Measurements from ENCODE around the gene DTX1. TPM values are rescaled to one million over a fixed set of nuclear protein-coding genes. Genes with fewer than 3 reads are reported as not detected.

Gene DTX1
- total and polyA plus RNA-seq, 2 of the 8 experiments (the other 6 are each of a cell fraction or from before 2014, with no cell fraction given), result 4.7 to 6.9 TPM

DNA sequence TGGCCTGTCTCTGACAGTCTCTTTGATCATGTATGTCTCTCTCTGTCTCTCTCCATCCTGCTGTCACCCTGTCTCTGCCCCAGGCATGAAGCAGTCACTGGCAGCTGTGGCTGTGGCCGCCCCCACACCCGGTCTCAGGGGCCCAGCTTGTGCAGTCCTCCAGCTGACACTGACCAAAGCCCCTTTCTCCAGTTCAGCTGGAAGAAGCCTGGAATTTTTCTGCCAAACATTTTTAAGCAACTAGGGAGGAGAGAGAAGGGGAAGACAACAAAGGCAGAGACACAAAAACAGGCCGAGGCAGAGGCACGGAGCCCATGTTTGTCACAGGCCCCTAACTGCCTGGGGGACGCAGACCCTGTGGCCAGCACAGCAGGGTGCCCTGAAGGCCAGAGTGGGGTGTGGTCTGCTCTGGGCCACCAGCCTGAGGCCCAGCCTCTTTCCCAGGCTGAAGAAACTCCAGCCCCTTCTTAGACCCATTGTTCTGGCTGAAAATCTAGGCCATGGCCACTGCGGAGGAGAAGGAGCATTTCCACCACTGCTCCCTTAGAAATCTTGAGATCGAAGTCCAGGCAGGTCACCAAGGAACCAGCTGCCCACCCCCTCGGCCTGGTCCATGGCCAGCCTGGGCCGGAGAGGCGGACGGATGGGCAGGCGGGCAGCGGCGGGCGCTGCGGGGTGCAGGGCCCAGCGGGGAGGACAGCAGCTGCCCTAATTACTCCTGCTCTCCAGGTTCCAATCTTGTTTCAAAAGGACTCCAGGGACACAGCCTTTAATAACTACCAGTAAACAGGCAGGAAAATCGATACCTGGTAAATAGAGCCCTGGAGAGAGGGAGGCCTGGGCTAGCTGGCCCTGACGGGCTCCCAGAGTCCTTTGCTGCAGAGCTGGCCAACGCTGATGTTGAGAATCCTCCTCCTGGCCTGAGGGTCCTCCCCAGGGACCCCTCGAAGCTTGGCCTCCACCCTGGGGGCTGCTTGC, 14.9 kb downstream of the DTX1 start:
- H3K79me2 ChIP-seq (ENCODE audit: control insufficient read depth in 1 of 2, insufficient read depth in 2 of 2, low read length in 2 of 2), result no peaks in the 10 kb centered on the region
- no peaks in the 10 kb centered on the region for H3K79me1 ChIP-seq (ENCODE audit: low read depth, low read length)
- H3K23me2 ChIP-seq (ENCODE audit: low read depth, low read length), result no peaks in the 10 kb centered on the region; the same call in 1 of the 2 replicates
- H3K36me3 ChIP-seq (ENCODE audit: control insufficient read depth in 2 of 4, insufficient read depth in 4 of 4, low read length in 3 of 4), result no peaks in the 10 kb centered on the region
- H3K9ac ChIP-seq (replicated peaks in 1 of 4; ENCODE audit: extremely low read depth in 1 of 4, low read depth in 3 of 4, low read length in 3 of 4), result no peak overlapping the region
- no peaks in the 10 kb centered on the region; a peak in 2 of 7 replicates for H3K27me3 ChIP-seq (replicated peaks in 1 of 4; ENCODE audit: control insufficient read depth in 3 of 4, extremely low read depth in 1 of 4, insufficient read depth in 3 of 4, low read length in 3 of 4)
- no peaks in the 10 kb centered on the region for H3K9me3 ChIP-seq (ENCODE audit: insufficient read depth in 2 of 2, low read depth in 1 of 2, low read length in 1 of 2)
- H3K18ac ChIP-seq (ENCODE audit: extremely low read depth, low read length), result no peak overlapping the region
- no peak overlapping the region for H2BK15ac ChIP-seq (ENCODE audit: low read length)
- H3K27ac ChIP-seq (ENCODE audit: low read depth, low read length), result no peak overlapping the region
- no peak overlapping the region for H2BK20ac ChIP-seq (ENCODE audit: low read length)
- H4K20me1 ChIP-seq (replicated peaks in 1 of 2; ENCODE audit: control insufficient read depth in 1 of 2, insufficient read depth in 2 of 2, low read length in 2 of 2), result no peaks in the 10 kb centered on the region
- H3K4me1 ChIP-seq (replicated peaks in 1 of 4; ENCODE audit: control insufficient read depth in 3 of 4, insufficient read depth in 4 of 4, low read length in 3 of 4), result peaks cover 0 to 11% (median 6%) of the 10 kb centered on the region in 4 experiments; a peak in 4 of 7 replicates
- H2AK5ac ChIP-seq (ENCODE audit: low read depth, low read length), result 0 out of 2 replicates have a peak overlapping the region, but pooled peaks have one; percentile 53
- no peak overlapping the region for H2BK5ac ChIP-seq (ENCODE audit: low read depth, low read length)
- WGBS, 2 experiments (ENCODE audit: extremely low coverage in 1 of 2, insufficient coverage in 1 of 2, insufficient read length in 1 of 2, insufficient replicate concordance in 2 of 2, low coverage in 1 of 2, low lambda C conversion rate in 2 of 2, missing lambda C conversion rate in 1 of 2), result 90% methylated on average over 19 of the region's 21 CpGs; no CpG with 5 or more reads in 1 of the 2 experiments
- no peak overlapping the region for H3K4me3 ChIP-seq (ENCODE audit: extremely low read depth in 1 of 4, insufficient read depth in 2 of 4, low read depth in 3 of 4, low read length in 4 of 4)
- H2BK120ac ChIP-seq (replicated peaks; ENCODE audit: low read depth, low read length), result no peak overlapping the region
- H4K5ac ChIP-seq (ENCODE audit: insufficient read length, low read depth, low read length), result no peak overlapping the region
- H4K8ac ChIP-seq (ENCODE audit: extremely low read depth, insufficient read depth, low read length), result peak overlapping the region; percentile 59
- H2BK12ac ChIP-seq (ENCODE audit: low read depth, low read length), result 0 out of 2 replicates have a peak overlapping the region, but pooled peaks have one; percentile 39
- H3K23ac ChIP-seq (ENCODE audit: insufficient read length), result no peak overlapping the region
- no peak for DNase-seq (ENCODE audit: low read depth in 1 of 2, low spot score in 2 of 2)
- H3K56ac ChIP-seq (replicated peaks; ENCODE audit: insufficient read length, low read depth, low read length), result no peak overlapping the region
- no peak overlapping the region for H2AFZ ChIP-seq (ENCODE audit: low read length)
- H3K4ac ChIP-seq (replicated peaks; ENCODE audit: insufficient read length, low read depth, low read length), result no peak overlapping the region
- ChIA-PET POLR2A (ENCODE audit: partially characterized antibody) (no interaction called here), CTCF (ENCODE audit: partially characterized antibody) (interaction anchor here (0.6 to 12.0 kb wide), 9 partner anchors 18 to 103 kb away, joined by 3 to 96 read pairs (median 4); no protein-coding TSS in a partner anchor)
- H3K14ac ChIP-seq (ENCODE audit: insufficient read length), result no peak overlapping the region
- H4K91ac ChIP-seq (replicated peaks; ENCODE audit: insufficient read length, low read length), result no peak overlapping the region
- no peak for FAIRE-seq
- H3K4me2 ChIP-seq (ENCODE audit: insufficient read depth in 1 of 2, low read depth in 2 of 2, low read length in 2 of 2), result no peak overlapping the region
- TF ChIP-seq TEAD4 (IDR thresholded peaks at IDR 0.05; ENCODE audit: low read depth, low read length) (no peak), ATF2 (IDR thresholded peaks at IDR 0.05; ENCODE audit: low read length) (no peak), RNF2 (IDR thresholded peaks at IDR 0.05; ENCODE audit: borderline replicate concordance, low read depth, low read length, missing control alignments, poor library complexity, severe bottlenecking) (no peak), TCF12 (IDR thresholded peaks at IDR 0.05; ENCODE audit: low read depth, low read length) (no peak), SP4 (IDR thresholded peaks at IDR 0.05; ENCODE audit: low read length) (no peak), CBX8 (IDR thresholded peaks at IDR 0.05; ENCODE audit: borderline replicate concordance, low read depth, low read length) (no peak), MAFK (IDR thresholded peaks at IDR 0.05; ENCODE audit: low read depth, low read length) (no peak), JUND (IDR thresholded peaks at IDR 0.05; ENCODE audit: low read length) (no peak), TAF7 (optimal IDR thresholded peaks at IDR 0.05; ENCODE audit: borderline replicate concordance, low read depth, low read length) (no peak), TAF1 (IDR thresholded peaks at IDR 0.05; ENCODE audit: low read depth, low read length) (no peak)
